Activated CD8-positive, alpha-beta memory T cell treated with anti-CD3 and anti-CD28 coated beads for 36 hours (primary cell): ENCODE results near the gene CSNK1A1. TPM values are rescaled to one million over a fixed set of nuclear protein-coding genes. Genes with fewer than 3 reads are reported as not detected.
"Not testable (repeated sequence)": the region's sequence is repeated elsewhere in the genome, so short reads cannot be mapped to it uniquely, and the experiment has no call there.

Experiments
- CTCF ChIA-PET: fragments of 350-600 bp; sonication (Branson Sonifier 250); formaldehyde crosslinking; loops from one replicate; lab custom pipeline; 2021; ENCODE audit warnings: antibody characterized with exemption; lab: Charles Lee
- POLR2A ChIA-PET: fragments of 350-600 bp; sonication (Branson Sonifier 250); formaldehyde crosslinking; loops from one replicate; lab custom pipeline; 2021; ENCODE audit warnings: antibody characterized with exemption; lab: Charles Lee
- total RNA-seq, 2 experiments: library from RNA; stranded (reverse); gene quantifications; one replicate each; pipeline ENCODE4 v1.2.3, GENCODE V29; 2021

The CSNK1A1 gene
- total RNA-seq: 100 to 1,000 TPM; 164 to 174 TPM

- ChIA-PET CTCF (interaction anchor here (0.8 to 2.2 kb wide), 6 partner anchors 10 to 194 kb away, joined by 3 to 8 read pairs (median 3); partner anchors contain the start of gene PCYOX1L), POLR2A (interaction anchor here (0.6 to 2.4 kb wide), 5 partner anchors 11 to 449 kb away, joined by 3 to 10 read pairs (median 6); partner anchors contain the start of gene GRPEL2)
Measured at GRCh38 chr5:149551227-149552037, at the start of gene CSNK1A1. Gene CSNK1A1, minus strand, starts transcription at chr5:149551439. Its CDS starts 475 bp downstream, at chr5:149550964.

GRCh38 chr5:149600932-149601331 lies 49.7 kb upstream of the CSNK1A1 start:
- ChIA-PET POLR2A (no interaction called here), CTCF (no interaction called here)

- POLR2A ChIA-PET: no interaction called here
- CTCF ChIA-PET: no interaction called here
Measured at GRCh38 chr5:149599375-149599774, 48.1 kb upstream of the CSNK1A1 start.

GRCh38 chr5:149598966-149599365 lies 47.7 kb upstream of the CSNK1A1 start:
- POLR2A ChIA-PET: no interaction called here
- CTCF ChIA-PET: no interaction called here

GRCh38 chr5:149598234-149598633 lies 47.0 kb upstream of the CSNK1A1 start:
- POLR2A ChIA-PET, CTCF ChIA-PET: not testable (repeated sequence)

- ChIA-PET POLR2A (no interaction called here), CTCF (no interaction called here)
Measured at GRCh38 chr5:149597618-149598017, 46.4 kb upstream of the CSNK1A1 start.

GRCh38 chr5:149596712-149597111 lies 45.5 kb upstream of the CSNK1A1 start:
- CTCF ChIA-PET: no interaction called here

GRCh38 chr5:149595105-149595504 lies 43.9 kb upstream of the CSNK1A1 start:
- POLR2A ChIA-PET: interaction anchor here (0.6 kb wide), 1 partner anchor 569 kb away, joined by 3 read pairs; no protein-coding TSS in a partner anchor
- CTCF ChIA-PET: not testable (repeated sequence)

More at GRCh38 chr5:149596712-149597111, 45.5 kb upstream of the CSNK1A1 start:
- POLR2A ChIA-PET: no interaction called here

GRCh38 chr5:149594206-149594895 lies 43.1 kb upstream of the CSNK1A1 start:
- CTCF ChIA-PET: no interaction called here
- POLR2A ChIA-PET: no interaction called here

- ChIA-PET CTCF (no interaction called here), POLR2A (no interaction called here)
Measured at GRCh38 chr5:149593370-149593769, 42.1 kb upstream of the CSNK1A1 start.

- CTCF ChIA-PET: no interaction called here
- POLR2A ChIA-PET: no interaction called here
Measured at GRCh38 chr5:149588936-149589335, 37.7 kb upstream of the CSNK1A1 start.

GRCh38 chr5:149586708-149587318 lies 35.6 kb upstream of the CSNK1A1 start:
- ChIA-PET CTCF (interaction anchor here (0.6 to 0.7 kb wide), 2 partner anchors 11 to 26 kb away, joined by 3 to 5 read pairs; no protein-coding TSS in a partner anchor), POLR2A (no interaction called here)

- POLR2A ChIA-PET: no interaction called here
- CTCF ChIA-PET: no interaction called here
Measured at GRCh38 chr5:149585910-149586309, 34.7 kb upstream of the CSNK1A1 start.

GRCh38 chr5:149584121-149584520 lies 32.9 kb upstream of the CSNK1A1 start:
- ChIA-PET POLR2A (no interaction called here), CTCF (interaction anchor here (0.6 kb wide), 1 partner anchor 18 kb away, joined by 3 read pairs; no protein-coding TSS in a partner anchor)

- ChIA-PET POLR2A (no interaction called here), CTCF (no interaction called here)
Measured at GRCh38 chr5:149583394-149583793, 32.2 kb upstream of the CSNK1A1 start.

- ChIA-PET POLR2A (no interaction called here), CTCF (no interaction called here)
Measured at GRCh38 chr5:149581931-149582768, 30.9 kb upstream of the CSNK1A1 start.

- POLR2A ChIA-PET: no interaction called here
Measured at GRCh38 chr5:149581192-149581861, 30.1 kb upstream of the CSNK1A1 start, which contains the start of gene ARHGEF37. Gene ARHGEF37, plus strand, starts transcription at chr5:149581498. Its CDS starts 16,272 bp downstream, at chr5:149597770.

GRCh38 chr5:149580808-149581191 lies 29.6 kb upstream of the CSNK1A1 start:
- ChIA-PET POLR2A (no interaction called here), CTCF (interaction anchor here (0.6 kb wide), 1 partner anchor 148 kb away, joined by 3 read pairs; no protein-coding TSS in a partner anchor)

More at GRCh38 chr5:149581192-149581861, 30.1 kb upstream of the CSNK1A1 start, which contains the start of gene ARHGEF37:
- CTCF ChIA-PET: no interaction called here
